ENCODE measurements around the gene KRT16.
"Not testable (repeated sequence)": the region's sequence is repeated elsewhere in the genome, so short reads cannot be mapped to it uniquely, and the experiment has no call there.

The KRT16 gene

DNA sequence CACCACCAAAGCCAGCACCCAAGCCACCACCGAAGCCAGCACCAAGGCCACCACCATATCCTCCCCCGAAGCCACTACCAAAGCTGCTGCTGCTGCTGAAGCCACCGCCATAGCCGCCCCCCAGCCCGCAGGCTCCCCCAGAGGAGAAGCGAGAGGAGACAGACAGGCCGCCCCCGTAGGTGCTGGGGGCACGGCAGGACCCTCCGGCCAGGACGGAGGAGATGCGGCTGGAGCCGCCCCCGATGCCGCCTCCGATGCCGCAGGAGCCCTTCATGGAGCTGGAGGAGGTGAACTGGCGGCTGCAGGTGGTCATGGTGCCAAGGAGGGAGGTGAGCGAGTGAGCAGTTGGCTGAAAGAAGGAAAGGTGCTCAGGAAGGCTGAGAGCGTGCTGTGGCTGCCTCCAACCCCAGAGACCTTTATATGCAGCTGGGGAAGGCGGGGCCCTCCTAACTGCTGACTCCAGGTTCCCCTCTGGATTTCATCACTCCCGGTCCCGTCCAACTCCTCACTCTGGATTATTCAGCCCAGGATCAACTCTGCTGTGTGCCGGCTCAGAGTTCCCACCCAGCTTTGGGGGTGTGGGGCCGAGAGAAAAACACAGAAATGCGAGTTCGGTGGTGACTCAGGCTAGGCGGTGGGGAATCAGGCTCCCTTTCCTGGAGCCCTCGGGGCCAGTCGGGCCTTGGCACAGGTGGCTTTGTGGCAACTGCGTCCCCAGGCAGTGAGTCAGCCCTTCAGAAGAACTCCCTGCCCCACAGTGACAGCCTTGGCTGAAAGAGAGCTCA is at the start of gene KRT16:
TSS of gene KRT16 (minus strand) at position 392 of the 785 bp plus-strand sequence. CDS start at position 313, 79 bp downstream.
- DNase-seq = not testable (repeated sequence)

GRCh38 chr17:41660221-41660711 is 47.7 kb upstream of the KRT16 start:
- no peak for DNase-seq

GRCh38 chr17:41659427-41660212 is 47.1 kb upstream of the KRT16 start:
- DNase-seq = no peak

GRCh38 chr17:41658846-41659245 is 46.3 kb upstream of the KRT16 start:
- DNase-seq = no peak

DNA sequence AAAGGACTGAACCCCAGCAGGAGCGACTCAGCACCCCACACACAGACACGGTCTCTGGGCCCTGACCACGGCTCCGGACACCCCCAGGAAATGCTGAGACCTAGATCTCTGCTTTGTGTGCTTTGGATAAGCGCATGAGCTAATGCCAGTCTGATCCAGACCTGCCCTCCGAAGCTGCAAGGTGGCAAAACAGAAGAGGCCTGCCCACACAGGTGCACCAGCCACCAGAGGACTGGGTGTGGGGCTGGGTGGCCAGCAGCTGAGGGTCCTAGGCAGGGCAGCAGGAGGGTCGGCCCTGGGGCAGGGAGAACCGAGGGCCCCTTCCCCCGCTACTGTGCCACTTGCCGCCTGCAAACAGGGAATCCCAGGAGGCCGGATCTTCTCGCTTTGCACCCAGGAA is 45.4 kb upstream of the KRT16 start:
- DNase-seq = no peak

DNA sequence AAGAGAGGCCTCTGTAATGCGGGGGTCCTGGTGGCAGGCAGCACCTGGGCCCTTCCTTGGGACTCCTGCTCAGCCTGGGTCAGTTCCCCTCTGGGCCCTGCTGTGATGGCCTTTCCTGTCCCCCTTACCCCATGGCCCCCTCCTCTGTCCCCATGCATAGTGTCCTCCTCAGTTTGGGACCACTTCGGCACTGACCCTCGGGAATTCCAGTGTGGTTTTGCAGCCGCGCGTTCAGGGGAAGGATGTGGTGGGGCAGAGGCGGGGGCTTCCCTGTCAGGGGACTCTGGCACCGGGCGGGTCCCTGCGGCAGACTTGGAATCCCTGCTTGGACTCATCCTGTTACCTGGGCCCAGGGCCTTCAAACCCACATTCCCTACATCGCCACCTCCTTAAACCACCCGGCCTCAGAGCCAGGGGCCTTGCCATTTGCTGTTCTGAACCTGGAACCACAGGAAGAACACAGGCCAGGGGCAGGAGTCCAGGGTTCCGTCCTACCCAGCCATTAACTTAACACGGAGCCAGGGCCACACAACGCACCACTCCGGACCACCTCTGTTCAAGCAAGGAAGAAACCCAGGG is 44.7 kb upstream of the KRT16 start:
- DNase-seq = no peak

GRCh38 chr17:41656249-41657023 is 43.9 kb upstream of the KRT16 start:
- DNase-seq = no peak

DNA sequence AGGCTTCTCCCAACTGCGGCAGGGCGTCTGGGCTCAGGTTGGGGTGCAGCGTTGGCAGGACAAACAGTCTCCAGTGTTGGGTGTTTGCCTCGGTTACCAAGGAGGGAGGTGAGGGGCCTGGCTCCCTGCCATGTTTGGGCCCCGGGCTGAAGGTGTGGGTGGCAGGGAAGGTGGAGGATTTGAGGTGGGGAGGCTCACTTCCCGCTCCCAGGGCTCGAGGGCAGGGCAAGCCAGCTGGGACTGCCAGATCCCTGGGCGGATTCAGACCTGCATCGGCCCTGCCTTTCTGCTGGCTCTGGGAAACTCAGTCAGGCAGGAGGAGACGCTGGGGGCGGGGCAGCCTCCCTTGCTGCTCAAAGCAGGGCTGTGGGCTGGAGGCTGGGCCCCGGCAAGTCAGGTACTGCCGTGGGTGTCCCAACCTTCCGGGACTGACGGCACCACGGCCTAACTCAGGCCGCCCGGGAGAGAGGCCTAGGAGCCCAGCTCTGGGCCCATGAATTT is 43.1 kb upstream of the KRT16 start:
- DNase-seq = no peak

DNA sequence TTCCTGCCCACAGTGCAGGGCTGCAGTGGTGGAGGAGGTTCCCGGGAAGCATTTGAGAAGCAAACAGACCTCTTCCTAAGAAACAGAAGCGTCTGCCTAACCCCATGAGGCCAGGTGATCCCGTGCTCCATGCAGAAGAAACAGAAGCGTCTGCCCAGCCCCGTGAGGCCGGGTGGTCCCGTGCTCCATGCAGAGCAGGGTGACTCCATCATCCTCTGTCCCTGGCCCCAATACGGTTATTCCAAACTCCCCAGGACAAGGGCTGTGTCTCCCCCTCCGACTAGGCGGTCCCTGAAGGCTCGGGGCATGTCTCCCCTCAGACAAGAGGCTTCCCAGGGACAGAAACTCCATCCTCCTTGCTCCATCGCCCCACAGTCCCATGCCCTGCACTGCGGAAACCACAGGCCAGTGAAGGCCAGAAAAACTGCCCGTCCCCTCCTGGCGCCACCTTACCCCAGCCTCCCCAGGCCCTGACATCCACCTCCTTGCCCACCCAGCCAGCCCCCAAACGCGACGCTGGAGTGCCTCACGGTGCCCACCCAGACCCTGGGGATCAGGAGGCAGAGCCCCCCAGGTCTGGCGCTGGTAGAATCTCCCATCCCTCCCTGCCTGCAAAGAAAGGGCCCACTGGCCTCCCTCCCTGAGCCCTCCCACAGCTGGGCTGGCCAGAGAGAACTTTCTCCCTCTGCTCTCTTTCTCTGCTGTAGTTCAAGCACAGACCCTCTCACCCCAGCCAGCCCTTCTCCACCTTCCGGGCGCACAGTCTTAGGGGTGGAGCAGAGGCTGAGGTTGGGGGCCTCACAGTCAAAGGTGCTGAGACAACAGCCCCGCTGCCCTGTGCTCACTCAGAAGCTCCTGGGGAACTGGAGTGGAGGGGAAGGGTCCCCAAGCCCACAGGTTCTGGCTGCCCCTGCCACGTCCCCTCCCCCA is 42.4 kb upstream of the KRT16 start:
- DNase-seq = no peak

DNA sequence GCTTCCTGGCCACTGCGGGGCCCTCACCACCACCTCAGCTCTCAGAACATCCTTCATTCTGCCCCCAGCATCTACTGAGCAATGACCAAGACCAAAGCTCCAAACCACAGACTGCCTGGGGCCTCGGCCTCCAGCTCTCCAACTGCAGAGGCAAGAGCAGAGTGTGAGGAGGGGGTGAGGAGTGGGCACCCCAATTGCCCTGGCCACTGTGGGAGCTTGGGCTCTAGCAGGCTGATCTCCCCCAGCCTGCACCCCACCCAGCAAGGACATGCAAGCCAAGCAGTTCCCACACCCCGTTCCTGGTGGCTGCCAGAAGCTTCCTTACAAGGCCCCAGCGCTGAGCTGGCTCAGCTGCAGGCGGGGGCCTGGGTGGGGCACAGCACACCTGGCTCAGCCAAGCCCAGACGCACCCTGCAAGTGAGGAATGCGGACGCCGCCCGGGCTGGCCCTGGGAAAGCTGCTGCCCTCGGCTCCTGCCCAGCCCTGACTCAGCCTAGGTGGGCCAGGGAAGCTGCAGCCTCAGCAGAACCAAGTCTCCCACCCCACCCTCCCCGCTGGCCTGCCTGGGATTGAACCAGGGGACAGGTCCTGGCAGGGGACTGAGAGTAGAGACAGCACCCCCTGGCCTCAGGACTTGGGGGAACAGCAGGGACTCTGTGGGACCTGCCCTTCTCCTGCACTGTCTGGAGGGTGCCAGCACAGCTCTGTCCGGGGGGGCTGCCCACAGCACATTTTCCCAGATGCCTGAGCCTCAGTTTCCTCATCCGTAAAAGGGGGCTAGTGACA is 41.5 kb upstream of the KRT16 start:
- no peak for DNase-seq

DNA sequence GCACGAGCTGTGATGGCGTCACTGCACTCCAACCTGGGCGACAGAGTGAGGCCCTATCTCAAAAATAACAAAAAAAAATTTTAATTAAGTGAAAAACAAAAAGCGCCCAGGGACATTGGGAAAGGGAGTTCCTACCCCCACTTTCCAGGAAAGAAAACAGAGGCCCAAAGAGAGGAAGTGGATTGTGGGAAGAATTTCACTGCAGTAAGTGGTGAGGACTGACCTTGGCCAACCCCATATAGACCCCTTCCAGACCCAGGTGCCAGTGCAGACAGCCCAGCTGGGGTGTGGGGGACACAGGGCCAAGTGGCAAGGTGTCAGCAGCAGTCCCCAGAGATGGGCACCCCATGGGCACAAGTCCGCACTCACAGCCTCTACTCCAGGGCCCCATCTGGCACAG is 40.9 kb upstream of the KRT16 start:
- DNase-seq = no peak

- no peak for DNase-seq
These were observed 39.9 kb upstream of the KRT16 start for GRCh38 chr17:41652461-41652970.

DNA sequence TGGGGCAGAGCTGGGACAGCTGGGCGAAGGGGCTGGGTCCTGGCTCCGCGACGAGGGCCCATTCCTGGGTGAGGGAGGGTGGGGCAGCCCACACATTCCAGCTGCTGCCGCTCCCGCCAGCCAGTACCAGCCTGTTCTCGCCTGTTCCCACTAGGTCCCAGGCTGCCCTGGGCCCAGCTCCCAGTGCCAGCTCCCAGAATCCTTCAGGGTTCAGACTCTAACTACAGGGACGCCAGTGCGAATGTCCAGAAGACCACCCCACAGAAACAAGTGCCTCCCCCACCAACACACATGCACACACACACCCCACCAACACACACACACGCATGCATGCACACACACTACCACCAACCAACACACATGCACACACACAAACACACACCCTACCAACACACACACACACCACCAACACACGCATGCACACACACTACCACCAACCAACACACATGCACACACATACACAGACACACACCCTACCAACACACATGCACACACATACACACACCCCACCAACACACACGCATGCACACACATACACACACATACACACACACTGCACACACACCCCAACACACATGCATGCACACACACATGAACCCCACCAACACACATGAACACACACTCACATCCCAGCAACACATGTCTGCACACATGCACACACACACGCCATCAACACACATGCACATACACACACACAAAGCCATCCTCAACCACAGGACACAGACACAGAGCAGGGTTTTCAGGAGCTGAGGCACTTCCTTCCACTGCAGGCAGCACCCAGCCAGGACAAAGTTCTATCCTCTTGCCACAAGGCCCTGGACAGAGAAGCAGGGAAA is 39.3 kb upstream of the KRT16 start:
- peak in 24 of 58 donors; percentile 17 to 73 (median 32) for DNase-seq

GRCh38 chr17:41650794-41651624 is 38.4 kb upstream of the KRT16 start:
- no peak for DNase-seq

DNA sequence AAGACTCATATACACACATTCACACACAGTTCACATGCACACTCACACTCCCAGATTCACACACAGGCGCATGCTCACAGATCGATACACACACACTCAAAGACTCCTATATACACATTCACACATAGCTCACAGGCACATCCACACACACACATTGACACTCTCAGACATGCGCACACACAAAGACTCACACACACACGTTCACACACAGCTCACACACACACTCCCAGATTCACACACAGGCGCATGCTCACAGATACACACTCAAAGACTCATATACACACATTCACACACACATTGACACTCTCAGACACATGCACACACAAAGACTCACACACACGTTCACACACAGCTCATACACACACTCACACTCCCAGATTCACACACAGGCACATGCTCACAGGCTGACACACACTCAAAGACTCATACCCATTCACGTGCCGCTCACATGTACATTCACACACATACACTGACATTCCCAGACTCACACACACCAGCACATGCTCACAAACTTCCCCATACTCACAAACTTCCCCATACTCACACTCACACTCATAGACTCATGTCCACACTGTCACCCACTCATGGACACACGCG is 37.5 kb upstream of the KRT16 start:
- no peak for DNase-seq

DNA sequence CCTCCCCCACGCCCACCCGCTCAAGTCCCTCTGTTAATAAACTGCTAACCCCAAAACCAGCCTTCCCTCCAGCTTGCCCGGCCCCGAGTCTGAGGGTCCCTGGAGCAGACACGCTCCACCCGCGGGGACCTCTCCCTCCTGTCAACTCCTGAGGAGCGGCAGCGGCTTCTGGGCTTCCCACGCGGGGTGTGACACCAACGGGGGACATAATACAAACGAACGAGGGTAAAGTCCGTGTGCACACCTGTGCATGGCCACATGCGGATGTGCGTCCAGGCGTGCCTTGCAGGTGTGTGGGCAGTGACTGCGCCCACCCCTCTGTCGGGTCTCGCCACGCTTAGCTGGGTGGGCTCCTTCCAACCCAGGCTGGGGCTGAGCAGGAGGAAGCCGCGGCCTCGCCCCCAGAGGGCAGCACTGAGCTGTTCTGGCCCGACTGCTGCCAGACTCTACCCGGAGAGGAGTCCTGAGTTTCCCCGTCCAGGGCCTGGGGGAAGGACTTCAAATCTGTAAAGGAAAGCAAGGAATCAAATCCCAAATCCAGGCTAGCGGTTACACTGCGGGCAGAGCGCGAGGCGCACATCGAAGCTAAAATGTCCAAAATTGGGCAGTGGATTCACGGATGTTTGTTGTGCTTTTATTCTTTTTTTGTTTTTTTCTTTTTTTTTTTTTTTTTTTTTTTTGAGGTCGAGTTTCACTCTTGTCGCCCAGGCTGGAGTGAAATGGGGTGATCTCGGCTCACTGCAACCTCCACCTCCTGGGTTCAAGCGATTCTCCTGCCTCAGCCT is 36.0 kb upstream of the KRT16 start:
- DNase-seq = peak in 57 of 58 donors; percentile 14 to 85 (median 59)

All from anterior cingulate cortex (tissue), 58 donors.